ENCODE measurements around the gene ZGPAT. TPM values are rescaled to one million over a fixed set of nuclear protein-coding genes. Genes with fewer than 3 reads are reported as not detected.

Gene ZGPAT
- total RNA-seq, 1 experiment from 2014 or later = 28.3 TPM

DNA sequence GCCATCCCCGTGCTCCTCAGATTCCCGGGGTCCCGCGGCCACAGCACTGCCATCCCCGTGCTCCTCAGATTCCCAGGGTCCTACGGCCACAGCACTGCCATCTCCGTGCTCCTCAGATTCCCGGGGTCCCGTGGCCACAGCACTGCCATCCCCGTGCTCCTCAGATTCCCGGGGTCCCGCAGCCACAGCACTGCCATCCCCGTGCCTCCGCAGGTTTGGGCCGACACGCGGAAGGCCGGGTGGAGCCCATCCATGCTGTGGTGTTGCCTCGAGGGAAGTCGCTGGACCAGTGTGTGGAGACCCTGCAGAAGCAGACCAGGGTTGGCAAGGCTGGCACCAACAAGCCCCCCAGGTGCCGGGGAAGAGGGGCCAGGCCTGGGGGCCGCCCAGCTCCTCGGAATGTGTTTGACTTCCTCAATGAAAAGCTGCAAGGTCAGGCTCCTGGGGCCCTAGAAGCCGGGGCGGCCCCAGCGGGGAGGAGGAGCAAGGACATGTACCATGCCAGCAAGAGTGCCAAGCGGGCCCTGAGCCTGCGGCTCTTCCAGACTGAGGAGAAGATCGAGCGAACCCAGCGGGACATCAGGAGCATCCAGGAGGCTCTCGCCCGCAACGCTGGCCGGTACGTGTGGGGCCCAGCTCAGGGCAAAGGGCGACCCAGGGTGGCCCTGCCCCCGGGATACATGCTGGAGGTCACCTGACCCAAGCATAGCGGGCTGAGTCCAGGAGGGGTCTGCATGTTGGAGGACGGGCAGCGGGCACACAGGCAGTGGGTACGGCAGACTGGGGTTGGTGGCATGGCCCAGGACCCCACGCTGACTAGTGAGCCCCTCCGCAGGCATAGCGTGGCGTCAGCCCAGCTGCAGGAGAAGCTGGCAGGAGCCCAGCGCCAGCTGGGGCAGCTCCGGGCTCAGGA is 27.4 kb downstream of the ZGPAT start:
- H3K4me1 ChIP-seq (ENCODE audit: insufficient read depth, low read length, poor library complexity, severe bottlenecking) = no peaks in the 10 kb centered on the region
- ChIA-PET CTCF (no interaction called here), POLR2A (ENCODE audit: low non-redundant PET) (no interaction called here)
- H3K9me3 ChIP-seq (ENCODE audit: low read depth, low read length, poor library complexity, severe bottlenecking) = no peaks in the 10 kb centered on the region
- TSS peak; percentile 78 for BruUV-seq (replicated peaks)
- DNase-seq (ENCODE audit: low spot score) = no peak
- H3K27ac ChIP-seq (ENCODE audit: low read depth, low read length, poor library complexity, severe bottlenecking) = no peak overlapping the region
- H3K36me3 ChIP-seq (ENCODE audit: insufficient read depth, low read length, poor library complexity, severe bottlenecking) = peaks cover 5% of the 10 kb centered on the region
- H3K4me3 ChIP-seq (ENCODE audit: low read depth, low read length, poor library complexity, severe bottlenecking) = no peak overlapping the region
- no peaks in the 10 kb centered on the region for H3K27me3 ChIP-seq (replicated peaks; ENCODE audit: insufficient read depth, low read depth, low read length, poor library complexity)
- intact Hi-C loops (cut with micrococcal nuclease; ENCODE audit: unreplicated experiment) = no loop called here
- no peak for TF ChIP-seq EZH2 (IDR thresholded peaks at IDR 0.05; ENCODE audit: borderline replicate concordance, low read depth, low read length, poor library complexity, severe bottlenecking)
- TF ChIP-seq, protein P1, sequence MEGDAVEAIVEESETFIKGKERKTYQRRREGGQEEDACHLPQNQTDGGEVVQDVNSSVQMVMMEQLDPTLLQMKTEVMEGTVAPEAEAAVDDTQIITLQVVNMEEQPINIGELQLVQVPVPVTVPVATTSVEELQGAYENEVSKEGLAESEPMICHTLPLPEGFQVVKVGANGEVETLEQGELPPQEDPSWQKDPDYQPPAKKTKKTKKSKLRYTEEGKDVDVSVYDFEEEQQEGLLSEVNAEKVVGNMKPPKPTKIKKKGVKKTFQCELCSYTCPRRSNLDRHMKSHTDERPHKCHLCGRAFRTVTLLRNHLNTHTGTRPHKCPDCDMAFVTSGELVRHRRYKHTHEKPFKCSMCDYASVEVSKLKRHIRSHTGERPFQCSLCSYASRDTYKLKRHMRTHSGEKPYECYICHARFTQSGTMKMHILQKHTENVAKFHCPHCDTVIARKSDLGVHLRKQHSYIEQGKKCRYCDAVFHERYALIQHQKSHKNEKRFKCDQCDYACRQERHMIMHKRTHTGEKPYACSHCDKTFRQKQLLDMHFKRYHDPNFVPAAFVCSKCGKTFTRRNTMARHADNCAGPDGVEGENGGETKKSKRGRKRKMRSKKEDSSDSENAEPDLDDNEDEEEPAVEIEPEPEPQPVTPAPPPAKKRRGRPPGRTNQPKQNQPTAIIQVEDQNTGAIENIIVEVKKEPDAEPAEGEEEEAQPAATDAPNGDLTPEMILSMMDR (conservative IDR thresholded peaks at IDR 0.05; ENCODE audit: low read depth, low read length) = no peak

DNA sequence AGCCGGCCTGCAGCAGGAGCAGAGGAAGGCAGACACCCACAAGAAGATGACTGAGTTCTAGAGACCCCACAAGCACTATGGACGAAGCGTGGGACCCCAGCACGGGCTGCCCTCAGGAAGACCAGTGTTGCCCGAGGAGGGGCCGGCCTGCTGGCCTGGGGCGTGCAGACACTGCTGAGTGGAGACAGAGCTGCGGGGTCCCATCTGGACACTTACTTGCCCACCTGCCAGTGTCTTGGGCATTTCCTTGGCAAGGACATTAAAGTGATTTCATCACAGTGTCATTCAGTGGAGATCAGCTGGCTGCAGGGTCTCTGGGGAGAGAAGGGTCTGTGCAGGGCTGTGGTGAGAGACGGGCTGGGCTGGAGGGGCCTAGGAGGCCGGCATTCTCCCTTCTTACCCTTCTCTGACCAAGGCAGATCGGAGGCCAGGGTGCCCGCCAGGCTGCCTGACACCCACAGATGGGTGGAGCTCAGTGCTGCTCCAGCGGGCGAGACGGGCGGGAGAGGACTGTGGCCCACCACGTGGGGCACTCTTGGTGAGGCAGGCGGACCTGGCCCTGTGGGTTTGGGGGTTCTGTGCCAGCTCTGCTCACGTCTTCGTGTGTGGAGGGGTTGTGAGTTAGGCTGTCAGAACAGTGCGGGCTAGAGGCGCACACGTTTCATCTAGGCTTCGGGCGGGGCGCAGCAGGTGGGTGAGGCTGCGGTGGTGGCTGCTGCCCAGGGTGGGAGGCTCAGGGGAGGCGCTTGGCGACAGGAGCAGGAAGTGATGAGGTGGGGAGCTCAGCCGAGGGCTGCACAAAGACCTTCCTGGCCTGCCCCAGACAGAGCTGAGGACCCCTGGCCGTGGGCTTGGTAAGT is 28.2 kb downstream of the ZGPAT start, which contains the start of gene LIME1:
Gene LIME1, plus strand, starts transcription at position 806 of the 860 bp plus-strand sequence. CDS start 886 bp downstream, outside the sequence.
- no TSS peak for BruUV-seq (replicated peaks)
- Histone ChIP-seq H3K4me1 (ENCODE audit: insufficient read depth, low read length, poor library complexity, severe bottlenecking) (peaks cover 5% of the 10 kb centered on the region), H3K36me3 (ENCODE audit: insufficient read depth, low read length, poor library complexity, severe bottlenecking) (peaks cover 5% of the 10 kb centered on the region), H3K9me3 (ENCODE audit: low read depth, low read length, poor library complexity, severe bottlenecking) (no peaks in the 10 kb centered on the region), H3K4me3 (ENCODE audit: low read depth, low read length, poor library complexity, severe bottlenecking) (no peak within 1 kb of the TSS), H3K27ac (ENCODE audit: low read depth, low read length, poor library complexity, severe bottlenecking) (no peak within 1 kb of the TSS), H3K27me3 (replicated peaks; ENCODE audit: insufficient read depth, low read depth, low read length, poor library complexity) (no peaks in the 10 kb centered on the region)
- TF ChIP-seq, protein P1 (conservative IDR thresholded peaks at IDR 0.05; ENCODE audit: low read depth, low read length) = no peak
- TF ChIP-seq EZH2 (IDR thresholded peaks at IDR 0.05; ENCODE audit: borderline replicate concordance, low read depth, low read length, poor library complexity, severe bottlenecking) = no peak
- intact Hi-C loops (cut with micrococcal nuclease; ENCODE audit: unreplicated experiment) = no loop called here
- CTCF ChIA-PET = no interaction called here
- POLR2A ChIA-PET (ENCODE audit: low non-redundant PET) = no interaction called here
- DNase-seq (ENCODE audit: low spot score) = no peak

- DNase-seq (ENCODE audit: low spot score) = no peak
- Histone ChIP-seq H3K27me3 (replicated peaks; ENCODE audit: insufficient read depth, low read depth, low read length, poor library complexity) (no peaks in the 10 kb centered on the region), H3K36me3 (ENCODE audit: insufficient read depth, low read length, poor library complexity, severe bottlenecking) (peaks cover 13% of the 10 kb centered on the region), H3K4me3 (ENCODE audit: low read depth, low read length, poor library complexity, severe bottlenecking) (no peak overlapping the region), H3K27ac (ENCODE audit: low read depth, low read length, poor library complexity, severe bottlenecking) (no peak overlapping the region), H3K9me3 (ENCODE audit: low read depth, low read length, poor library complexity, severe bottlenecking) (no peaks in the 10 kb centered on the region), H3K4me1 (ENCODE audit: insufficient read depth, low read length, poor library complexity, severe bottlenecking) (peaks cover 15% of the 10 kb centered on the region)
- intact Hi-C loops (cut with micrococcal nuclease; ENCODE audit: unreplicated experiment) = no loop called here
- POLR2A ChIA-PET (ENCODE audit: low non-redundant PET) = no interaction called here
- TF ChIP-seq, protein P1 (conservative IDR thresholded peaks at IDR 0.05; ENCODE audit: low read depth, low read length) = no peak
- no peak for TF ChIP-seq EZH2 (IDR thresholded peaks at IDR 0.05; ENCODE audit: borderline replicate concordance, low read depth, low read length, poor library complexity, severe bottlenecking)
- BruUV-seq (replicated peaks) = no TSS peak
- CTCF ChIA-PET = no interaction called here
These were observed 29.3 kb downstream of the ZGPAT start for GRCh38 chr20:63736893-63737694.
